ENCODE measurements around the gene ZNF396. TPM values are rescaled to one million over a fixed set of nuclear protein-coding genes. Genes with fewer than 3 reads are reported as not detected.

The ZNF396 gene
- total and polyA plus RNA-seq, 8 donors: 1.2 to 3.8 (median 2.4) TPM

DNA sequence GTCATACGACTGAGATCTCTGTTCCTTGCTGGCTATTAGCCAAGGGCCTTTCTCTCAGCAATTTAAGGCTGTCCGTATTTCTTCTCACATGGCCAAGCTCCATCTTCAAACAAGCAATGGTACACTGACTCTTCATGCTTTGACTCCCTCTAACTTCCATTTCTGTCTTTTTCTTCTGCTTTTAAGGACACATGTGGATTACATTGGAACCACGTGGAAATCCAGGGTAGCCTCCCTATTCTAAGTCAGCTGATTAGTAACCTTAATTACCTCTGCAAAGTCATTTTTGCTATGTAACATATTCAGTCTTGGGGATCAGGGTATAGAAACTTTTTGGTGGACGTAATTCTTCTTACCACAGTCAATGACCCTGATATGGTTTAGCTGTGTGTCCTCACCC, 41.5 kb upstream of the ZNF396 start:
- intact Hi-C loops (cut with DNase I): no loop called here
- TF ChIP-seq CTCF (IDR thresholded peaks at IDR 0.05): no peak
- 71 to 83% methylated on average over 4 of the region's 4 CpGs for WGBS, 2 donors

DNA sequence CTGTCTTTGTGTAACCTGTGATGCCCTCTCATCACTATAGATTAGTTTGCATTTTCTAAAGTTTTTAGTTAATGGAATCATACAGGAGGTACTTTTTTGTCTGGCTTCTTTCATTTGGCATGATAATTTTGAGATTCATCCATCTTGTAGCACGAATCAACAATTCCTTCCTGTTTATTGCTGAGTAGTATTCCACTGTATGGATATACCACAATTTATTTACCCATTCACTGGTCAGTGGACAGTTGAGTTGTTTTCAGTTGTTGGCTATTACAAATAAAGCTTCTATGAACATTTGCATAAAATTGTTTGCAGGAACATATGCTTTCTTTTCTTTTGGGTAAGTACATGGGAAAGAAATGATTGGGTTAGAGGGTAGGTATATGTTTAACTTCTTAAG, 40.1 kb upstream of the ZNF396 start:
- no peak for ATAC-seq
- WGBS, 2 donors: 39 to 47% methylated on average over 1 of the region's 1 CpG
- intact Hi-C loops (cut with DNase I): no loop called here

More for the DNA sequence above, 41.5 kb upstream of the ZNF396 start:
- FAIRE-seq (no peak), ATAC-seq (no peak), DNase-seq (no peak)
- H3K9me3 ChIP-seq: no peaks in the 10 kb centered on the region
- H3K27me3 ChIP-seq: no peaks in the 10 kb centered on the region
- no peaks in the 10 kb centered on the region for H3K36me3 ChIP-seq
- peaks cover 0 to 3% (median 0%) of the 10 kb centered on the region in 3 donors for H3K4me1 ChIP-seq
- H3K27ac ChIP-seq: no peak overlapping the region
- no peak overlapping the region for H3K4me3 ChIP-seq

DNA sequence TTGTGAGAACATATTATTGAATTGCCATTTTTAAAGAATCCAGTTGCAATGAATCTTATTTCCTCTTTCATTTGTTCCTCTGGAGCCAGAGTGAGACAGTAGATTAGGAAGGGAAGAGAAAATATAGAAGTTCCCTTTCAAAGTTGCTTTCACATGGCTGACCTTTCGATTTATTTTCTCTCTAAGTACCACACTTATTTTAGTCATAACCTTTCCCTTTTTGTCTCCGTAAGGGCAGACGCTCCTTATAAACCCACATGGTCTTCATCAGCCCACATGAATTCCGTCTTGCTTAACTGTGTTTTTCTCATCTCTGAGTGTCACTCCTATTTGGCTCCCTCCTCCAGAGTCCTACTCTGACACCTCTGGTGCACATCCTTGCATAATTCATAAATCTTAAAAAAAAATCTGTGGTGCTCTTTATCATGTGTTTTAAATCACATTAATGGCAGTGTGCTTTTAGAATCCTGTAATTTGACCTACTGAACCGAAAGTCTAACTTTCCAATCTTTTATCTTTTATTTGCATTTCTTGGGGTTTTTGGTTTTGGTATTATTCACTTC, 38.5 kb upstream of the ZNF396 start:
- no peak for TF ChIP-seq CTCF (IDR thresholded peaks at IDR 0.05)
- Histone ChIP-seq H3K27ac (no peak overlapping the region), H3K27me3 (no peaks in the 10 kb centered on the region), H3K9me3 (no peaks in the 10 kb centered on the region), H3K36me3 (no peaks in the 10 kb centered on the region), H3K4me3 (no peak overlapping the region), H3K4me1 (peaks cover 0 to 3% (median 0%) of the 10 kb centered on the region in 3 donors)
- intact Hi-C loops (cut with DNase I): no loop called here
- DNase-seq: no peak
- FAIRE-seq: no peak
- WGBS, 2 donors: 55 to 68% methylated on average over 5 of the region's 5 CpGs
- peak in 2 of 4 donors; percentile 64 to 69 for ATAC-seq

More for the DNA sequence above, 40.1 kb upstream of the ZNF396 start:
- TF ChIP-seq CTCF (IDR thresholded peaks at IDR 0.05): no peak
- Histone ChIP-seq H3K36me3 (no peaks in the 10 kb centered on the region), H3K4me1 (peaks cover 0 to 3% (median 0%) of the 10 kb centered on the region in 3 donors), H3K27me3 (no peaks in the 10 kb centered on the region), H3K9me3 (no peaks in the 10 kb centered on the region), H3K4me3 (no peak overlapping the region), H3K27ac (no peak overlapping the region)
- FAIRE-seq (no peak), DNase-seq (no peak)

- intact Hi-C loops (cut with DNase I): no loop called here
- Histone ChIP-seq H3K9me3 (no peaks in the 10 kb centered on the region), H3K36me3 (no peaks in the 10 kb centered on the region), H3K4me3 (no peak overlapping the region), H3K4me1 (peaks cover 0 to 3% (median 0%) of the 10 kb centered on the region in 3 donors), H3K27me3 (no peaks in the 10 kb centered on the region), H3K27ac (no peak overlapping the region)
- no peak for DNase-seq
- no peak for ATAC-seq
- no peak for TF ChIP-seq CTCF (IDR thresholded peaks at IDR 0.05)
- 45% methylated on average over 2 of the region's 2 CpGs for WGBS, 2 donors
- no peak for FAIRE-seq
Observed at GRCh38 chr18:35413163-35413511, 36.0 kb upstream of the ZNF396 start.

- no peak for TF ChIP-seq CTCF (IDR thresholded peaks at IDR 0.05)
- intact Hi-C loops (cut with DNase I): no loop called here
- WGBS, 2 donors: 72% methylated on average over 4 of the region's 4 CpGs
- DNase-seq (no peak), ATAC-seq (no peak), FAIRE-seq (no peak)
- Histone ChIP-seq H3K9me3 (no peaks in the 10 kb centered on the region), H3K4me3 (no peak overlapping the region), H3K4me1 (peaks cover 0 to 3% (median 0%) of the 10 kb centered on the region in 3 donors), H3K36me3 (no peaks in the 10 kb centered on the region), H3K27me3 (peaks cover 0 to 3% (median 0%) of the 10 kb centered on the region in 4 donors), H3K27ac (no peak overlapping the region)
Observed at GRCh38 chr18:35411625-35412351, 34.7 kb upstream of the ZNF396 start.
